Testis (tissue), 3 donors: ENCODE measurements around the gene SCMH1. TPM values are rescaled to one million over a fixed set of nuclear protein-coding genes. Genes with fewer than 3 reads are reported as not detected.

Source experiments
- DNase-seq: peaks from one replicate; pipeline ENCODE4 v3.0.0-alpha.2; 2019
- H3K27ac ChIP-seq, 2 donors: fragments of 200-600 bp; sonication (generic); one replicate each; pipeline ENCODE4 v1.5.1; 2019
- H3K27me3 ChIP-seq: fragments of 200-600 bp; sonication (generic); one replicate; pipeline ENCODE4 v1.5.1; 2019
- H3K36me3 ChIP-seq: fragments of 200-600 bp; sonication (generic); one replicate; pipeline ENCODE4 v1.5.1; 2017; ENCODE audit warnings: low read depth; ENCODE audit errors: missing control alignments
- H3K4me1 ChIP-seq: fragments of 200-600 bp; sonication (generic); one replicate; pipeline ENCODE4 v1.5.1; 2019
- H3K4me3 ChIP-seq, 2 donors: fragments of 200-600 bp; sonication (generic); one replicate each; pipeline ENCODE4 v1.5.1; 2017 to 2019
- H3K9me3 ChIP-seq: fragments of 200-600 bp; sonication (generic); one replicate; pipeline ENCODE4 v1.5.1; 2017
- POLR2A ChIP-seq: fragments of 450-650 bp; IDR thresholded peaks from one replicate; pipeline ENCODE4 v1.6.1; 2017; ENCODE audit warnings: antibody characterized with exemption, mild to moderate bottlenecking, moderate library complexity
- WGBS, 2 donors: methylation state at CpG; one replicate each; pipeline ENCODE4 v1.1.5; 2018; 5-methylcytosine and 5-hydroxymethylcytosine counted together
- intact Hi-C: fragments of 100-400 bp; cut with DNase I; formaldehyde crosslinking; loops from one replicate; pipeline ENCODE4 v1.15.1; 2023; ENCODE audit warnings: low total_unique reads
- polyA plus RNA-seq: library from polyadenylated mRNA; stranded (reverse); fragments of 350-450 nt; fragmentation: Illumina TruSeq; extraction: RNeasy Lipid Tissue Mini Kit (QIAGEN cat#74804); gene quantifications from one replicate; pipeline ENCODE4 v1.2.3, GENCODE V29; 2014; ENCODE audit warnings: low read depth, low replicate concordance; ENCODE audit not compliant: insufficient read depth
- total RNA-seq, 2 donors: library from RNA; depleted of rRNA; stranded (reverse); fragments of >200 nt; gene quantifications; one replicate each; pipeline ENCODE4 v1.2.3, GENCODE V29; 2016
- TF ChIP-seq, protein P1 (sequence below), 3 experiments: fragments of 450-650 bp in 2 of 3; fragments of 200-600 bp in 1 of 3; sonication (generic) in 1 of 3; IDR thresholded peaks; one replicate each; pipeline ENCODE4 v1.5.1; 2016 to 2019; ENCODE audit warnings: antibody characterized with exemption in 3 of 3, mild to moderate bottlenecking in 2 of 3, moderate library complexity in 1 of 3

SCMH1 gene
- total and polyA plus RNA-seq, 3 donors from 2014 or later, result 60.8 to 79.7 (median 79.0) TPM

DNA sequence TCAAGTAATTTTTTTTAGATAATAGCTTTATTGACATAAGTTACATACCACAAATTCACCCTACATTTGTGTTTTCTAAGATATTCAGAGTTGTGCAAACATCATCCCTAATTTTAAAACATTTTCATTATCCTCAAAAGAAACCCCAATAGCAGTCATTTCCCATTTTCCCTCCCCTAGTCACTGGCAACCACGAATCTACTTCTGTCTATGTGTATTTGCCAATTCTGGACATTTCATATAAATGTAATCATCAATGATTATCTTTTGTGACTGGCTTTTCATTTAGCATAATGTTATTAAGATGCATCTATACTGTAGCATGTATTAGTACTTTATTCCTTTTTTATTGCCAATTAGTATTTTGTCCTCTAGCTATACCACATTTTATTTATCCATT lies 131.8 kb downstream of the SCMH1 start:
- intact Hi-C loops, result no loop called here
- TF ChIP-seq, protein P1, sequence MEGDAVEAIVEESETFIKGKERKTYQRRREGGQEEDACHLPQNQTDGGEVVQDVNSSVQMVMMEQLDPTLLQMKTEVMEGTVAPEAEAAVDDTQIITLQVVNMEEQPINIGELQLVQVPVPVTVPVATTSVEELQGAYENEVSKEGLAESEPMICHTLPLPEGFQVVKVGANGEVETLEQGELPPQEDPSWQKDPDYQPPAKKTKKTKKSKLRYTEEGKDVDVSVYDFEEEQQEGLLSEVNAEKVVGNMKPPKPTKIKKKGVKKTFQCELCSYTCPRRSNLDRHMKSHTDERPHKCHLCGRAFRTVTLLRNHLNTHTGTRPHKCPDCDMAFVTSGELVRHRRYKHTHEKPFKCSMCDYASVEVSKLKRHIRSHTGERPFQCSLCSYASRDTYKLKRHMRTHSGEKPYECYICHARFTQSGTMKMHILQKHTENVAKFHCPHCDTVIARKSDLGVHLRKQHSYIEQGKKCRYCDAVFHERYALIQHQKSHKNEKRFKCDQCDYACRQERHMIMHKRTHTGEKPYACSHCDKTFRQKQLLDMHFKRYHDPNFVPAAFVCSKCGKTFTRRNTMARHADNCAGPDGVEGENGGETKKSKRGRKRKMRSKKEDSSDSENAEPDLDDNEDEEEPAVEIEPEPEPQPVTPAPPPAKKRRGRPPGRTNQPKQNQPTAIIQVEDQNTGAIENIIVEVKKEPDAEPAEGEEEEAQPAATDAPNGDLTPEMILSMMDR (IDR thresholded peaks at IDR 0.05), result no peak
- no peak for TF ChIP-seq POLR2A
- H3K27me3 ChIP-seq, result no peaks in the 10 kb centered on the region
- H3K9me3 ChIP-seq, result no peaks in the 10 kb centered on the region
- no peaks in the 10 kb centered on the region for H3K36me3 ChIP-seq
- peak overlapping the region in 1 of 2 donors; percentile 77 for H3K27ac ChIP-seq
- WGBS, 2 donors, result 72 to 74% methylated on average over 1 of the region's 1 CpG
- peaks cover 16% of the 10 kb centered on the region for H3K4me1 ChIP-seq
- no peak overlapping the region for H3K4me3 ChIP-seq
- DNase-seq, result no peak

DNA sequence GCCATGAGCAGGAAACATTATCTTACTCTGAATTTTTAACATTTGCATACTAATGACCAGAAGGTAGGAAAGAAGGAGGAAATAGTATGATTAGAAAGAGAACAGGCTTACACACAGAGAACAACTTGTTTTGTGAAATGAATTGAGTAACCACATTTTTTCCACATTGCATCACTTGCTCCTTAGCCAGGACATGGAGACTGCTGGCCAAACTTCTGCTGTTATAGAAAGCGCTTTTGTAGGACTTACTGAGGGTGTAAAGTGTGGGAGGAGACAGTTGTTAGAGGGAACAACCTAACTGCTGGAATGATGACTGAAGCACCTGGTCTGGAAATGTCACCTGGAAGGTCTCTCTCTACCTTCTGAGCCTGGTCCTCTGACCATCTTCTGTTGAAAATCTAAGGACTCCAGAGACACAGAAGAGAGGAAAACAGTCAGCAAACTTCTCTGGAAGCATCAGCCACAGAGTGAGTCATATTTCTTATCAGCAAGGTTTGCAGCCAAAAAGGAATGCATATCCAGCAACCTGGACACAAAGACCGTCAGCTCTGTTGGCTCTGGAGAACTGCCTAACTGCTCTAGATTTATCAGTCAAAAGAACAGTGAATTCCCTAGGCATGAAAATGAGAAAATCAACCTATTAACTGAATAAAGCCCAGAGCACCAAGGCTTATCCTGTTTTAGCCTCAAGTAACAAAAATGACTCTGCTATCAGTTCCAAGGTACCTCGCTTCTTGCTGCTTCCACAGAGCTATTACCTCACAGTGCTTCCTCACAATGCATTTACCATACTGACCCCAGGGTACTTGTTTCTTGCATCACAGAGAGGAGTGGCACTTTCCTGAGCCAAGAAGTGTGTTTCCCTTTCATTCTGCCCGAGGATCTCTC lies 132.6 kb downstream of the SCMH1 start:
- H3K36me3 ChIP-seq, result no peaks in the 10 kb centered on the region
- WGBS, 2 donors, result 30 to 31% methylated on average over 4 of the region's 4 CpGs
- H3K27ac ChIP-seq, result peak overlapping the region; percentile 69 to 77
- no peaks in the 10 kb centered on the region for H3K27me3 ChIP-seq
- no peak overlapping the region for H3K4me3 ChIP-seq
- intact Hi-C loops, result no loop called here
- H3K4me1 ChIP-seq, result peaks cover 16% of the 10 kb centered on the region
- peak; percentile 64 for DNase-seq
- no peaks in the 10 kb centered on the region for H3K9me3 ChIP-seq
- no peak for TF ChIP-seq POLR2A
- TF ChIP-seq, protein P1 (IDR thresholded peaks at IDR 0.05), result no peak

DNA sequence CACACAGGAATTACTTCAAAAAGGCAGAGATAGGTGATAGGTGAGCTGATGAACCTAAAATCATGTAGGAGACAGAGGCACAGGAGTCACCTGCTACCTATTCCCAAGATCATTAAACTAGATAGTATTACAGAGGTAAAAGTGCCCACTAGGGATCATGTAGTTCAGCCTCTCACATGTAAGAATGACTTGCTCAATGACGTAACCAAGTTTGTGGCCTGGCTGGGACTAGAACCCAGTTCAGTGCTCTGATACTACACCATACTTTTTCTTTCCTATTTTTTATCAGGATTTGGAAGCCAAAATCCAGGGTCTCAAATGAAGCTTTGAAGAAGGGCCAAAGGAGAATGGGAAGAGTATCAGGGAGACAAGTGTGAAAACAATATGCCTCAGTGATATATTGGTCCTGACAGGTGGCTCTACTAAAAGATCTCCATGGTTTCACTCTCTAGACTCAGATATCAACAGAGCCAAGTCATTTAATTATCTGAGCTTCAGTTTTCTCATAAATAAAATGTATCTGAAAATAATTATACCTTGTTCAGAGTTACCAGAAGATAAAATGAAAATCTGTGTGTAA lies 133.3 kb downstream of the SCMH1 start:
- peak overlapping the region; percentile 67 to 77 for H3K27ac ChIP-seq
- TF ChIP-seq POLR2A, result no peak
- H3K9me3 ChIP-seq, result no peaks in the 10 kb centered on the region
- 86 to 88% methylated on average over 1 of the region's 1 CpG for WGBS, 2 donors
- intact Hi-C loops, result no loop called here
- H3K27me3 ChIP-seq, result no peaks in the 10 kb centered on the region
- H3K4me3 ChIP-seq, result no peak overlapping the region
- no peak for DNase-seq
- H3K4me1 ChIP-seq, result peaks cover 16% of the 10 kb centered on the region
- no peaks in the 10 kb centered on the region for H3K36me3 ChIP-seq

DNA sequence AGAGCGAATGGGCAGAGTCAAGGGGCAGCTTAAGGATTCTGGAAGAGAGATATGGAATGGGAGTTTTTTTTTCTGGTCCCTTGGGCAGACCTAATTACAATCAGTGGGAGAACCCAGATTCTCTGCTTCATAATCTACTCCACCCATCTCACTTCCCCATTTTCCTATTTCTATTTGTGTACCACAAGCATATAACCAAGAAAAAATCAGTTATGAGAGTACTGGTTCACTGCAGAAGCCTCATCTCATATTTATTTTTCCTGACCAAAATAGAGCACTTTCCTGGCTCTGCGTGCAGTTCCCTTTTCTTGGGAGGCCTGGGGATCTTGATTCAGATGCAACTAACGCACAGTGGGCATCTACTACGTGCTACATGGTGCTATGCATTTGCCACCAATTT lies 138.3 kb downstream of the SCMH1 start:
- Histone ChIP-seq H3K27me3 (no peaks in the 10 kb centered on the region), H3K4me1 (peaks cover 20% of the 10 kb centered on the region), H3K36me3 (no peaks in the 10 kb centered on the region), H3K9me3 (no peaks in the 10 kb centered on the region), H3K4me3 (no peak overlapping the region), H3K27ac (no peak overlapping the region)
- TF ChIP-seq, protein P1 (IDR thresholded peaks at IDR 0.05), result no peak
- no peak for TF ChIP-seq POLR2A
- no peak for DNase-seq
- intact Hi-C loops, result no loop called here
- 85 to 94% methylated on average over 4 of the region's 4 CpGs for WGBS, 2 donors

DNA sequence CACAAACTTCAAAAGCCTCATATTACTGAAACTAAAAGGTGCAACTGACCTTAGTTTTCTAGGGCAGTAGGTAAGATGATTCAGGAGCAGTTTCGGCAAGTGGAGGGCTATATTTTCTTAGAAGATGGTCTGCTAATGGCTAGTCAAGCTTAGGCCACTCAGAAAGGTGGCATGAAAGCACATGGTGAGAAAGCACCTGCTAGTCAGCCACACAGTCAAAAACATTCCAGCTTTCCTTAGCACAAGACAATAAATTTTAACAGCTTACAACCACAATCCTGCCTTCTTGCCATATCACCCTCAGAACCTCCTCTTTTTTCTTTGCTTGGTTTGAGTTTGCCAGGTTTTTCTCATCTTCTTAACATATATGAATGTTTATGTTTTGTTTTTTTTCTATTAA lies 139.5 kb downstream of the SCMH1 start:
- Histone ChIP-seq H3K4me1 (peaks cover 15% of the 10 kb centered on the region), H3K9me3 (no peaks in the 10 kb centered on the region), H3K27ac (no peak overlapping the region), H3K36me3 (no peaks in the 10 kb centered on the region), H3K4me3 (no peak overlapping the region), H3K27me3 (no peaks in the 10 kb centered on the region)
- TF ChIP-seq, protein P1 (IDR thresholded peaks at IDR 0.05), result no peak
- 83 to 93% methylated on average over 1 of the region's 1 CpG for WGBS, 2 donors
- intact Hi-C loops, result no loop called here
- no peak for DNase-seq
